Suppressor macrophage treated with lipopolysaccharide for 4 hours (primary cell): ENCODE measurements around the gene MAPK6.
"Not testable (repeated sequence)": the region's sequence is repeated elsewhere in the genome, so short reads cannot be mapped to it uniquely, and the experiment has no call there.

Experiments used
- DNase-seq: peaks from one replicate; pipeline ENCODE4 v3.0.0-alpha.2; 2020

MAPK6 gene

DNA sequence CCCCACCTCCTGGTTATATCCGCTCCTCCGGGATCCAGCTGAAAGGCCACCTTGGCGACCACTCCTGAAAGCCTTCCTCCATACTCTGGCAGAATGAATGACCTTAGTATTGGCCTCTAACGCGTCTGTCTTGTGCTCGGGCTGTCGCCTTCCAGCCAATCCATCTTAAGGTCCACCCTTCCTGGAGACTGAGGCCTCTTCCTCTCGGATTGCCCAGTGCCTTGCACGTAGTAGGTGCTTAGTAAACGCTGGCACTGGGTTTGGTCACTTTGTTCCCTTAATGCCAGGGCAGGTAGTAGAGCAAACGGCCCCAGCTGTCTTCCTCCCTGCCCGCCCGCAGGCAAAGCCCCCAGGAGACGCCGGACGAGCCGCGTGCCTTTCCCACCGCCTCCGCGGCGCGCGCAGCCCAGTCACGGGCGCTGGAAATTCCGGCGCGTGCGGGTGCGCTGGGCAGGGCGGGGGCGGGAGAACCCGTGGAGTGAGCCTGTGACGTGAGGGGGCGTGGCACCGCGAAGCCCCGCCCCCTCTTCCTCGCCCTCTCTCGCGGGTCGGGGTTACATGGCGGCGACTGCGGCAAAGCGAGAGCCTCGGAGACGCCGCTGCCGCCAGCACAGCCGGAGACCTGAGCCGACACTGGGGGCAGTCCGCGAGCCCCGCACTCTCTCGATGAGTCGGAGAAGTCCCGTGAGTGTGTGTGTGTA lies at the start of gene MAPK6:
Gene MAPK6 (plus strand): TSS at position 527 of the 701 bp plus-strand sequence. CDS start 27,242 bp downstream, outside the sequence.
- DNase-seq: peak; percentile 98

DNA sequence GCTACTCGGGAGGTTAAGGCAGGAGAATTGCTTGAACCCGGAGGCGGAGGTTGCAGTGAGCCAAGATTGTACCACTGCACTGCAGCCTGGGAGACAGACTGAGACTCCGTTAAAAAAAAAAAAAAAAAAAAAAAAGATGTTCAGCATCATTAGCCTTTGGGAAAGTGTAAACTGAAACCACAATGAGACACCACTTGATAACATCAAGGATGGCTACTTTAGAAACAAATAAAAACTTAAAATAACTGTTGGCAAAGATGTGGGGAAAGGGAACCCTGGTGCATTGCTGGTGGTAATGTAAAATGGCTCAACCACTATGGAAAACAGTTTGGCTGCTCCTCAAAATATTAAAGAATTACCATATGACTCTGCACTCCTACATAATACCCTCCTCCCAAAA lies 49.3 kb upstream of the MAPK6 start:
- no peak for DNase-seq

- no peak for DNase-seq
These were observed 48.7 kb upstream of the MAPK6 start for GRCh38 chr15:51970132-51970817.

DNA sequence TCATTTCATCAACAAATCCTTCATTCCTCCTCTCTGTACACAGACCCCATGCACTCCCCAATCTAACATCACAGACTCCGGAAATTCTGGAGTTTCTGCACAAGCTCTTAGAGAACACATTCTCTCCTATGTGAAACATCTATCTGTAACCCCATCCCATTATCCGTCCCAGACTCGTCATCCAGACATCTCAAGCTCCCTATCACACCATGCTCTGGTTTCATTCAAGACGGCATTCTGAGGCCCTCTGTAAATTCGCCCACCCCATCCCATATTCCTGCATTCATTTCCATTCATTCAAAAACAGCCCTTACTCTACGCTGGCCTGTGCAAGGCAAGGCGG lies 48.0 kb upstream of the MAPK6 start:
- no peak for DNase-seq

DNA sequence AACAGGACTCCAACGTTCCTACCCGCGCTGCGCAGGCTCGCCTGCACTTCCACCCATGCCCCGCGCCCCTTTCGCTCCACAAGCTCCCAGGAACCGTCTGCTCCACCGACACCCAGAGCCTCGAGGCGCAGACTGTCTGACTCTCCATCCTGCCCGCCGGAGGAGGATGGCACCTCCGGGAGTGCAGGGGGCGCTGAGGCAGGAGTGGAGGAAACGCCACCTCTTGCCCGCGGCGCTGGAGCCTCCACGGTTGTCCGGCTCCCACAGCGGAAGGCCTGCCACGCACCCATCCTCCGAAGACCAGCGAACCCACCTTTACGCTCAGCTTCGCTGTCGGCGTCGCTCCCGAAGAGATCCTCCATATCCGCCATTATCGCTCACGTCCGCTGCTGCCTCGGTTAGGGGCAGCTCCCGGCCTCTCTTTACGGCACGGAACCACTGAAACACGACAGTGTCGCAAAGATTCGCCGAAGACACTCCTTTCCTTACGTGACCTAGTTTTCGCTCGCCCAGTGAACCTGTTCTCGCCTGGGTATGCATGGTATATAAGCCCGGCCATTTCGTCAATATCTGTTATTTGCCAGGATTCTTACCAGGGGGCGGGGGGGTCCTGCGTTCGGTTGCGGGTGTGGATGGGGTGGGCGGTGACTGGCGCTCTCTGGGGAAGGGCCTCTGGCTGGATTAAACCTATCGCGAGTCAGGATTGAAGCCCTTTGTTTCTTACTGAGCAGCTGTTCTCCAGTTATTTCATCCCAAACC lies 47.5 kb upstream of the MAPK6 start, which contains the start of gene LEO1:
Gene LEO1 (minus strand): TSS at position 404 of the 759 bp plus-strand sequence. CDS start 33 bp downstream, at position 371.
- DNase-seq: peak; percentile 98

DNA sequence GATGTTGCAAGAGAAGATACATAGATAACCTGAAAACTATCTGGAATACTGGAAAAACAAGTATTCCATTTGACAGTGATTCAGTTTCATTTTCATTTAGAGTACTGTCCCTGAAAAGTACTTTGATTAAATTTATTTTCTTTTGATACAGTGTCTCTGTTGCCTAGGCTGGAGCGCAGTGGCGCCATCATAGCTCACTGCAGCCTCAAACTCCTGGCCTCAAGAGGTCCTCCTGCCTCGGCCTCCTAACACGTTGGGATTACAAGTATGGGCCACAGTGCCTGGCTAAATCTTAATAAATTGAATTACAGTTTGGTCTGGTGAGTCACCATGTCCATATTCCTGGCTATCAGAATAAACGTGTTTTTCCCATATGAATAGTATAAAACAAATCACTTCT lies 45.8 kb upstream of the MAPK6 start:
- no peak for DNase-seq

- no peak for DNase-seq
These were observed 45.2 kb upstream of the MAPK6 start for GRCh38 chr15:51973775-51974174.

- peak; percentile 73 for DNase-seq
These were observed 36.8 kb upstream of the MAPK6 start for GRCh38 chr15:51982013-51982769.

DNA sequence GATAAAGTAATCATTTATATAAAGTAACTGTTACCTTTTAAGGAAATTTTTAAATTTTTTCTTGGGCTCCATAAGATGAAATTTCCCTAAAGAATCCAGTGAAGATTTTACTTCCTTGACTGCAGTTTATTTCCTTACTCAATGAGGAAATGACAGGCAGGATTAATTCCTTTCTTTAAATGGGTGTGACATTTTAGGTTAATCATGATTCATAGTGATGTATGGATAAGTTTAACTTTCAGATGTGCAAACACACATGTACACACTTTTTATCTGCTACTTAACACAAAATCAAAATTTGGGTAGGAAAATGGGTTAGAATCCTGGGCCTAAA lies 36.3 kb upstream of the MAPK6 start:
- no peak for DNase-seq

DNA sequence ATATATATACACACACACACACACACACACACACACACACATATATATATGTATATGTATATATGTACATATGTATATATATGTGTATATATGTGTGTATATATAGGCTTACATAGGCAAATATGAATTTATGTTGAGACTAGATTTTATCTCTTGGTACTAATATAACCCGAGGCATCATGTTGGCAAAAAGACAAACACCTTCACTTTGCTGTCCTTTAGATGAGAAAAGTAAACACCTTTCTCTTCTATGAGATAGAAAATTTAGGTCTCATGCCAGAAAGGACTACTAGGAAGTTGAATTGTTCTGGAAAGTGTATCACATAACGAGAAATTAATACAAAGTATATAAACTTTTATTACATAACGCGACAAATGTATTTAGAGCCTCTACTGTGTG lies 27.9 kb upstream of the MAPK6 start:
- no peak for DNase-seq

- DNase-seq: no peak
These were observed 26.1 kb upstream of the MAPK6 start for GRCh38 chr15:51992953-51993352.

- no peak for DNase-seq
These were observed 16.7 kb upstream of the MAPK6 start for GRCh38 chr15:52002351-52002750.

- DNase-seq: not testable (repeated sequence)
These were observed 15.9 kb upstream of the MAPK6 start for GRCh38 chr15:52003089-52003488.

- DNase-seq: no peak
These were observed 15.3 kb upstream of the MAPK6 start for GRCh38 chr15:52003710-52004109.

DNA sequence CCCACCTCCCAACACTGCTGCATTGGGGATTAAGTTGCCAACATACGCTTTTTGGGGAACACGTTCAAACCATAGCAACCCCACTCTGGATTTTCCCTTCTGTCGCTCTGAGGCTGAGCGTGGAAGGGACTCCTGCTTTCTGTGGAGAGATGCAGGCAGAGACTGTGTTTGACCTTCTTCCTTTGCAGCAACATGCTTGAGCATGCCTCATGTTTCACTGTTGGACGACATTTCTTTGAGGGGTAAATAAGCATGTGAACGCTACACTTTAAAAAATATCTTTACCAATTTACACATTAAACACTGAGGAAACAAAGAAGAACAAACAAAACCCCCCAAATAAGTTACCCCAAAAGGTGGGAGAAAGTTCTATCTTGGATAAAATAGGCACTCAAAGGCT lies 14.2 kb upstream of the MAPK6 start:
- DNase-seq: no peak

GRCh38 chr15:52005748-52006701 lies 13.0 kb upstream of the MAPK6 start:
- peak; percentile 68 for DNase-seq

DNA sequence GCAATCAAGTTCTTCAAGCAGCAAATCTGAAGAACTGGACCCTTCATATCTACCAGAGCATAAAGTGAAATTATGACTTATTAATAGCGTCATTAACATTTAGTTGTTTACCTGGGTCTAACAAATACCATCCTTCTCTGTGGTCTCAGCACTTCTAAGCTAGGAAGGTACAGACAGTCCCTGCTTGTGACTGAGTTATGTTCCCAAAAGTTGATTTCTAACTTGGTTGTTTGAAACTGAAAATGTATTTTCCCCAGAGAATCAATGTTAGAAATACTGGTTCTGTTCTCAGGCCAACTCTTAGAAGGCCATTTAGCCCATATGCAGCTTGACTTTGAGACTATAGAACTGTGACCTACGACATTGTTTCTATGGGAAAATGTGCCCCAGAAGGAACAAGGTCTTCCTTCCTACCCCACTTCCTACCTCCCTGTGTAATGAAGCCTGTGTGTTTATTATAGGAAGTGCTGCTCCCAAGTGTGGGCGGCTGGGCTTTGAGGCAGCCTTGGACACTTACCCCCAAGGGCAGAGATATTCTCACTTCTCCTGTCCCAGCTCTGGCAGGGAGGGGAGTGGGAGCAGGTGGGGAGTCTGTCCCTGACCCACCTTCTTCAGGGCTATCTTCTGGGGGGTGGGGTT lies 12.2 kb upstream of the MAPK6 start:
- DNase-seq: peak; percentile 51

- no peak for DNase-seq
These were observed 10.7 kb upstream of the MAPK6 start for GRCh38 chr15:52008359-52008697.

DNA sequence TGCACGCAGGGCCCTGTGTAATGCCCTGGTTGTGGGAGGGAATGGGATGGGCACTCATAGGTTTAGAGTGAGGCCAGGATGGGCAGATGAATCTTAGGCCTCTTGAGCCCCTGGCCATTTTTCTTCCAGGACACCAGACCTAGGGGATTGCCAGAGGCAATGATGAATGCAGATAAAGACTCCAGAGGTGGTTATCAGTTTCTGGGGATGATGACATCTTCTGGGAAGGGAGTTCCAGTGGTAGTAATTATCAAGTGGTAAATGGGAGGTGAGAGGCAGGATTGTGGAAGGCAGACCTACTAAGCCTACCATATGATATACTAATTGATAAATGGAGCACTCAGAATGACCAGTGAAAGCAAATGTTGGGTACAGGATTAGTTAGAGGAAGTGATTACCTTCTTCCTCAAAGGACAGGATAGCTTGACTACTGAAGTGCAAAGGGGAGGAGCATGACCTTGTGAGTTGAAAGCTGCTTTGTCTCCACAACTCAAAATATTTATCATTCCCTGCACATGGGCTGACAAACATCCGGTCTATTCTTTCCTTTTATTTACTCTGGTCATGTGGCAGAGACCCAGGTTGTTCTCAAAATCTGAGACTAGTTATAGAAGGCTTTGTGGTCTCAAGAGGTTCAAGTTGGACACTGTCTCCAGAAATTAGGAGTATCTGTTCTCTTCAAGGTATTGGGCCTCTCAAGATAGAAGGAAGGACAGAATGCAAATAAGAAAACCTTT lies 10.2 kb upstream of the MAPK6 start:
- peak; percentile 26 for DNase-seq

DNA sequence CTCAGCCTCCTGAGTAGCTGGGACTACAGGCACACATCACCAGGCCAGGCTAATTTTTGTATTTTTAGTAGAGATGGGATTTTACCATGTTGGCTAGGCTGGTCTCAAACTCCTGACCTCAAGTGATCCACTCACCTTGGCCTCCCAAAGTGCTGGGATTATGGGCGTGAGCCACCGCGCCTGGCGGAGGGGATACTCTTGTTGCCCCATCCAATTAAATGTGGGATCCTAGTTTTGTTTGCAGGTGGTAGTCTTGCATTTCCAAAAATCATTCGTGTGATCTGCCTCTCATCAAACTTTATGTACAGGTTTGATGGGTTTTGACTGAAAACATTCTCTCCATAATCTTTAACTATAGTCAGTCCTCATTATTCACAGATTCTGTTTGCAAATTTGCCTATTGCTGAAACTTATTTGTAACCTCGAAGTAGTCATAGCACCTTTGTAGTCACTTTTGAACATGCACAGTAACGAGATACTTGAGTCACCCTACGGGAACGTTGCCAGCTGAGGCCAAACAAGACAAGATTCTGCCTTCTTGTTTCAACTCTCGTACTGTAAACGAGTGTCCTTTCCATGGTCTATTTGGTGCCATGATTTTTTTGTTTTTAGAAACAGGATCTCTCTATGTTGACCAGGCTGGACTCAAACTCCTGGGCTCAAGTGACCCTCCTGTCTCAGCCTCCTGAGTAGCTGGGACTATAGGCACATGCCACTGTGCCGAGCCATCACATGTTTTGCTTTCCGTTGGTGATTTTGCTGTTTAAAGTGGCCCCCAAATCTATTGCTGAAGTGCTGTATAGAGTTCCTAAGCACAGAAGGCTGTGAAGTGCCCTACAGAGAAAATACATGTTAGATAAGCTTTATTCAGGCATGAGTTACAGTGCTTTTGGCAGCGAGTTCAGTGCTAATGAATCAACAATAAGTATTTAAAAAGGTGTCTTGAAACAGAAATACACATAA lies 8.1 kb upstream of the MAPK6 start:
- DNase-seq: peak; percentile 37
